ENCODE results near the gene SMAD6.

- TF ChIP-seq, protein P1, sequence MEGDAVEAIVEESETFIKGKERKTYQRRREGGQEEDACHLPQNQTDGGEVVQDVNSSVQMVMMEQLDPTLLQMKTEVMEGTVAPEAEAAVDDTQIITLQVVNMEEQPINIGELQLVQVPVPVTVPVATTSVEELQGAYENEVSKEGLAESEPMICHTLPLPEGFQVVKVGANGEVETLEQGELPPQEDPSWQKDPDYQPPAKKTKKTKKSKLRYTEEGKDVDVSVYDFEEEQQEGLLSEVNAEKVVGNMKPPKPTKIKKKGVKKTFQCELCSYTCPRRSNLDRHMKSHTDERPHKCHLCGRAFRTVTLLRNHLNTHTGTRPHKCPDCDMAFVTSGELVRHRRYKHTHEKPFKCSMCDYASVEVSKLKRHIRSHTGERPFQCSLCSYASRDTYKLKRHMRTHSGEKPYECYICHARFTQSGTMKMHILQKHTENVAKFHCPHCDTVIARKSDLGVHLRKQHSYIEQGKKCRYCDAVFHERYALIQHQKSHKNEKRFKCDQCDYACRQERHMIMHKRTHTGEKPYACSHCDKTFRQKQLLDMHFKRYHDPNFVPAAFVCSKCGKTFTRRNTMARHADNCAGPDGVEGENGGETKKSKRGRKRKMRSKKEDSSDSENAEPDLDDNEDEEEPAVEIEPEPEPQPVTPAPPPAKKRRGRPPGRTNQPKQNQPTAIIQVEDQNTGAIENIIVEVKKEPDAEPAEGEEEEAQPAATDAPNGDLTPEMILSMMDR (IDR thresholded peaks at IDR 0.05): no peak
- TF ChIP-seq EP300 (IDR thresholded peaks at IDR 0.05): no peak
Measured at GRCh38 chr15:66711260-66711659, 9.2 kb downstream of the SMAD6 start.
